Measurements from ENCODE around the gene CNPY2. TPM values are rescaled to one million over a fixed set of nuclear protein-coding genes. Genes with fewer than 3 reads are reported as not detected.

Gene CNPY2
- total and polyA plus RNA-seq, 2 donors (not counting 3 experiments of a cell fraction or from before 2014, with no cell fraction given): 183 to 256 TPM

Small RNA genes lying within 50 kb of the gene (small RNA-seq; reads per million reads assigned to genes)
- not detected for gene RNU7-40P (ENCODE audit: insufficient read depth, insufficient read length, low read depth, low replicate concordance)

Other genes with a start within 250 kb of the CNPY2 start
- gene ERBB3, start 235.8 kb downstream of the CNPY2 start, total RNA-seq: 0.11 TPM in 1 of 2 replicates, not detected in the other
- 0.08 and 1.5 TPM in 2 replicates for gene ERBB3, start 235.8 kb downstream of the CNPY2 start, polyA plus RNA-seq
- 170 and 188 TPM in 2 replicates for gene PA2G4, start 211.4 kb downstream of the CNPY2 start, total RNA-seq
- 94.2 and 121 TPM in 2 replicates for gene PA2G4, start 211.4 kb downstream of the CNPY2 start, polyA plus RNA-seq
- gene RPL41, start 199.4 kb downstream of the CNPY2 start, total RNA-seq: 3,212 and 3,428 TPM in 2 replicates
- 9,033 and 9,990 TPM in 2 replicates for gene RPL41, start 199.4 kb downstream of the CNPY2 start, polyA plus RNA-seq
- gene ZC3H10, start 197.7 kb downstream of the CNPY2 start, total RNA-seq: 8.7 and 10.1 TPM in 2 replicates
- 2.6 and 3.0 TPM in 2 replicates for gene ZC3H10, start 197.7 kb downstream of the CNPY2 start, polyA plus RNA-seq
- 133 and 161 TPM in 2 replicates for gene ESYT1, start 187.7 kb downstream of the CNPY2 start, total RNA-seq
- 233 and 234 TPM in 2 replicates for gene ESYT1, start 187.7 kb downstream of the CNPY2 start, polyA plus RNA-seq
- 135 and 137 TPM in 2 replicates for gene MYL6B, start 163.4 kb downstream of the CNPY2 start, total RNA-seq
- gene MYL6B, start 163.4 kb downstream of the CNPY2 start, polyA plus RNA-seq: 130 and 185 TPM in 2 replicates
- 2,364 and 2,543 TPM in 2 replicates for gene MYL6, start 157.6 kb downstream of the CNPY2 start, total RNA-seq
- 6,581 and 8,470 TPM in 2 replicates for gene MYL6, start 157.6 kb downstream of the CNPY2 start, polyA plus RNA-seq
- 117 and 121 TPM in 2 replicates for gene SMARCC2, start 126.5 kb downstream of the CNPY2 start, total RNA-seq
- gene SMARCC2, start 126.5 kb downstream of the CNPY2 start, polyA plus RNA-seq: 51.1 and 51.9 TPM in 2 replicates
- gene RNF41, start 94.1 kb downstream of the CNPY2 start, total RNA-seq: 80.1 and 88.3 TPM in 2 replicates
- 203 and 241 TPM in 2 replicates for gene RNF41, start 94.1 kb downstream of the CNPY2 start, polyA plus RNA-seq
- 41.0 and 42.4 TPM in 2 replicates for gene NABP2, start 91.6 kb downstream of the CNPY2 start, total RNA-seq
- 55.3 and 59.7 TPM in 2 replicates for gene NABP2, start 91.6 kb downstream of the CNPY2 start, polyA plus RNA-seq
- gene SLC39A5, start 85.9 kb downstream of the CNPY2 start, total RNA-seq: not detected in 2 replicates
- 0.10 and 0.11 TPM in 2 replicates for gene SLC39A5, start 85.9 kb downstream of the CNPY2 start, polyA plus RNA-seq
- gene ANKRD52, start 57.6 kb downstream of the CNPY2 start, total RNA-seq: 62.0 and 66.3 TPM in 2 replicates
- gene ANKRD52, start 57.6 kb downstream of the CNPY2 start, polyA plus RNA-seq: 28.6 and 30.8 TPM in 2 replicates
- gene COQ10A, start 49.0 kb downstream of the CNPY2 start, total RNA-seq: 14.7 and 15.3 TPM in 2 replicates
- gene COQ10A, start 49.0 kb downstream of the CNPY2 start, polyA plus RNA-seq: 30.2 and 32.4 TPM in 2 replicates
- gene CS, start 15.7 kb downstream of the CNPY2 start, total RNA-seq: 296 and 312 TPM in 2 replicates
- 115 and 129 TPM in 2 replicates for gene CS, start 15.7 kb downstream of the CNPY2 start, polyA plus RNA-seq
- gene PAN2, start 18.0 kb upstream of the CNPY2 start, total RNA-seq: 21.5 and 24.4 TPM in 2 replicates
- 21.0 and 21.9 TPM in 2 replicates for gene PAN2, start 18.0 kb upstream of the CNPY2 start, polyA plus RNA-seq
- not detected in 2 replicates for gene IL23A, start 22.9 kb upstream of the CNPY2 start, total RNA-seq
- gene IL23A, start 22.9 kb upstream of the CNPY2 start, polyA plus RNA-seq: 0.12 TPM in 1 of 2 replicates, not detected in the other
- gene STAT2, start 44.1 kb upstream of the CNPY2 start, total RNA-seq: 66.5 and 74.8 TPM in 2 replicates
- 58.5 and 62.8 TPM in 2 replicates for gene STAT2, start 44.1 kb upstream of the CNPY2 start, polyA plus RNA-seq
- gene APOF, start 46.9 kb upstream of the CNPY2 start, total RNA-seq: not detected in 2 replicates
- gene APOF, start 46.9 kb upstream of the CNPY2 start, polyA plus RNA-seq: not detected in 2 replicates
- 28.2 and 28.4 TPM in 2 replicates for gene TIMELESS, start 133.4 kb upstream of the CNPY2 start, total RNA-seq
- gene TIMELESS, start 133.4 kb upstream of the CNPY2 start, polyA plus RNA-seq: 3.6 and 6.1 TPM in 2 replicates
- not detected in 2 replicates for gene MIP, start 138.7 kb upstream of the CNPY2 start, total RNA-seq
- 0.18 TPM in 1 of 2 replicates, not detected in the other for gene MIP, start 138.7 kb upstream of the CNPY2 start, polyA plus RNA-seq
- gene SPRYD4, start 152.6 kb upstream of the CNPY2 start, total RNA-seq: 3.4 and 3.5 TPM in 2 replicates
- gene SPRYD4, start 152.6 kb upstream of the CNPY2 start, polyA plus RNA-seq: 3.8 and 4.0 TPM in 2 replicates
- gene GLS2, start 172.2 kb upstream of the CNPY2 start, total RNA-seq: 0.33 TPM in 1 of 2 replicates, not detected in the other
- 0.04 and 0.18 TPM in 2 replicates for gene GLS2, start 172.2 kb upstream of the CNPY2 start, polyA plus RNA-seq
- 95.4 and 103 TPM in 2 replicates for gene RBMS2, start 205.8 kb upstream of the CNPY2 start, total RNA-seq
- 66.8 and 90.5 TPM in 2 replicates for gene RBMS2, start 205.8 kb upstream of the CNPY2 start, polyA plus RNA-seq